ENCODE measurements around the gene SEM1. TPM values are rescaled to one million over a fixed set of nuclear protein-coding genes. Genes with fewer than 3 reads are reported as not detected.

Gene SEM1
- total RNA-seq = 126 and 179 TPM in 2 replicates

GRCh38 chr7:96709381-96710228 is at the start of gene SEM1:
SEM1 (minus strand) TSS chr7:96709846; CDS start chr7:96709763, 83 bp downstream.

Data from airway epithelial cell (primary cell).